Measurements from ENCODE around the gene TCEAL7. TPM values are rescaled to one million over a fixed set of nuclear protein-coding genes. Genes with fewer than 3 reads are reported as not detected.
"Not testable (repeated sequence)": the region's sequence is repeated elsewhere in the genome, so short reads cannot be mapped to it uniquely, and the experiment has no call there.

Gene TCEAL7, protein sequence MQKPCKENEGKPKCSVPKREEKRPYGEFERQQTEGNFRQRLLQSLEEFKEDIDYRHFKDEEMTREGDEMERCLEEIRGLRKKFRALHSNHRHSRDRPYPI
- polyA plus RNA-seq (ENCODE audit: insufficient read length in 3 of 3): 10 to 100 TPM; 36.7 to 48.4 (median 42.0) TPM

DNA sequence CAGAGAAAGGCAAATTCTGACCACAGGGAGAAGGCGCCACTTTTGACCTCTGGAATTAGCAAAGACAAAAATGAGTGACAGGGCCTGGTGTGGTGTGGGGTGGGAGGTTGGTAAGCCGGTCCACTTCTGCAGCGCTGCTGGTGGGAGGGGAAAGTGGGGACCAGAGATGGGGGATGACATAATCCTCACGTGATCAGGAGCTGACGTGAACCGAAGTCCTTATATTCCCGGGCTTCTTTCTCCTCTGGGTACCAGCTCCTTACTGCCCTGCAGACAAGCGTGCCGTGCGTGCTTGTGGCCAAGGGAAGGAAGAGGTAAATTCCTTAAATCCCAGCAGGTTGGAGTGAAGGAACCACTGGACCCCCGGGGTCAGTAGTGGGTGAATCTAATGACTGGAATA, at the start of gene TCEAL7:
TSS of gene TCEAL7 (plus strand) at position 249 of the 400 bp plus-strand sequence. CDS start 1,165 bp downstream, outside the sequence.
- no peak for DNase-seq (ENCODE audit: low read depth in 3 of 3, low spot score in 2 of 3)

DNA sequence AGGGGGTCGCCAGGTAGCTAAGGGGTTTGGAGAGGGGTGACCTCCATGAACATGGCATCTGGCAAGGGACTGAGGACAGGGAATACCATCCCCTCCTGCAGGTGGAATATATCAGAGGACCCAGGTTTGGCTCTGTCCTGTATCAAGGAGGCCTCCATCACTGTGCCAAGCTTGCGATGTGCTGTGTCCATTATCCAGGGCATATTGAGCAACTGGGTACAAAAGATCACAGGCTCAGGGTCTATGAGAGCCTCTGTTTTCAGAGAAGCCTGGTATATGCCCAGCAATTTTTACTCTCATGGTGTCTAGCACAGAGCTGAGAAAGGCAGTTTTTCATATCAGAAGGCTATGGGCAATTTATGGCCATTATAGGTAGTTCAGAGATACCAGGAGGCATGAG, 36.9 kb upstream of the TCEAL7 start:
- no peak for DNase-seq (ENCODE audit: low read depth in 3 of 3, low spot score in 2 of 3)

DNA sequence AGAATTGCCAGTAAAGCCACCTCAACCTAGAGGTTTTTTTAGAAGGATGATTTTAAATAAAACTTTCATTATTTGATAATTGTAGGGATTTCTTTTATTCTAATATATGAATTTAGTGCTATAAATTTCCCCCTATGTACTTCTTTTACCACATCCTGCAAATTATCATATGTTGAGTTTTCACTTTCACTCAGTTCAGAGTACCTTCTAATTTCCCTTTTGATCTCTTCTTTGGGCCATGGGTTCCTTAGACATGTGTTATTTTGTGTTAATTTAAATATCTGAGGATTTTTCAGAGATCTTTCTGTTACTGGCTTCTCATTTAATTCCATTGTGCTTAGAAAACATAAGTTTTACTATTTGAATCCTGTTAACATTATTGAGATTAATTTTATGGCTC, 25.3 kb upstream of the TCEAL7 start:
- no peak for DNase-seq (ENCODE audit: low read depth in 3 of 3, low spot score in 2 of 3)

DNA sequence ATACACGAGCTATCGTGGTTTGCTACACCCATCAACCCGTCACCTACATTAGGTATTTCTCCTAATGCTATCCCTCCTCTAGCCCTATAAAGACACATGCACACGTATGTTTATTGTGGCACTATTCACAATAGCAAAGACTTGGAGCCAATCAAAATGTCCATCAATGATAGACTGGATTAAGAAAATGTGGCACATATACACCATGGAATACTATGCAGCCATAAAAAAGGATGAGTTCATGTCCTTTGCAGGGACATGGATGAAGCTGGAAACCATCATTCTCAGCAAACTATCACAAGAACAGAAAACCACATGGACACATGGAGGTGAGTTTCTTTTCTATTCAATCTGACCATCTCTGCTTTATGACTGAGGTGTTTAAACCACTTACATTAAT, 24.4 kb upstream of the TCEAL7 start:
- not testable (repeated sequence) for DNase-seq (ENCODE audit: low read depth in 3 of 3, low spot score in 2 of 3)

DNA sequence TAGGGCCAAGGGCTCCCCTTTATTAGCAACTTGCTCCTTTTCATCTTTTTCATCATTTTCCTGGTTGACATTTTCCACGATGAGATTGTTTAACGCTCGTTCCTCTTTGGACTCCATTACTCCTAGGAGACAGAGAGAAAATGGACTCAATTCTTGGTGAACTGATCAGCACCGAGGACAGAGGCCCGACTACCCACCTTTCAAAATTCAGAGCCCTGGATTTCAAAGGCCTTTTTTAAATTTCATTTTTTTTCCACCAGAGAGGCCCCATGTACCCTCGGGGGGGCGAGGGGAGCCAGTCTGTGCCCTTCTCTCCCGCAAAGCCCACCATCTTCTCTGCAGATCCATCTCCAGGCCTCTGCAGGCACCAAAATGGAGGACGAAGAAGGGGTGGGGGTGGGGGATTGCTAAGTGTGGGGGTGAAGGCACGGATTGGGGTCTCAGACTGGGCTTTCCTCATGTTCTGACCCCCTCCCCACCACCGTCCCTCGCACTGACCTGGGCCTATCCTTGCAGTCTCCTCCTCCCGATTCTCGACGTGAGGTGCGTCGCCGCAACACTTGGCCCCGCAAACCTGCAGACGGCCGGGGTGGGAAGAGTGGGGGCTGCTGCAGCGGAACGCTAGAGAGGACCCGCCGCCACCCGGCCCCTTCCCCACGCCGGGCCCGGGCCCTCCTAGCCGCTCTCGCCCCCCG, 20.0 kb upstream of the TCEAL7 start:
- DNase-seq (ENCODE audit: low read depth in 3 of 3, low spot score in 2 of 3): no peak

DNA sequence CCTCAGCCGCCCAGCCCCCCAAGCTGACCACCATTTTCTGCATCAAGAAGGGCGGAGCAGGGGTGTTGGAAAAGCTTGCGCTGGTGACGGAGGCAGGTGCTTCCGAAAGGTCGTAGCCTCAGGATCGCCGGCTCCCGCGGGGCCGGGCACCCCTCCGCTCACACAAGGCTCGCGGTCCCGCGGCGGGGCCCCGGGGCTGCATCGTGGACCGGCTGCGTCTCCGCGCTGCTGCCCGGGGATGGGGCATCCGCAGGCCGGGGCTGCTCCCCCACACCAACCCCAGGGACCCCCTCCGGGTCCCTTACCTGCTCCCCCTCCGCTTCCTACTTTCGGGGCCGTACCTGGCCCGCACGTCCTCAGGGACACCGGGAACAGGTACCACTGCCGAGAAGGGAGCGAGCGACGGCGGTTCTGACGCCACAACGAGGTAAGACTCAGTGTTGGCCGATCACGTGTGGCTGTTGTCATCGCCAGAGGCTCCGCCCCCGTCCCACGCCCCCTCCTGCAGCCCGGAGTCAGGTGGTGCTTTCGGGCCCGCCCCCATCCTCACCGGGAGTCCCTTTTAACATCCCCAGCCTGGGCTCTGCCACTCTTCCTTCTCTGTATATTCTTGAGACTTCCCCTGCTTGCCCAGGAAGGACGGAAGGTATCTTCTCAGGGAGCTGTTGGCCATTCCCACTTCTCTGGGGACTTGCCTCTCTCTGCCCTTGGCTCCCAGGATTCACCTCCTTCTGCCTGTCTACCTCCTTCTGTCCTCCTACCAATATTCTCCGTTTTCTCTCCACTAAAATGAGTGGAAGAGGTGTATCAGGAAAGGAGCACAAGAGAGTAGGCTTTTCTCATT, 19.3 kb upstream of the TCEAL7 start, which contains the start of gene BEX2:
TSS of gene BEX2 (minus strand) at position 436 of the 844 bp plus-strand sequence. CDS start 1,014 bp downstream, outside the sequence.
- no peak for DNase-seq (ENCODE audit: low read depth in 3 of 3, low spot score in 2 of 3)

DNA sequence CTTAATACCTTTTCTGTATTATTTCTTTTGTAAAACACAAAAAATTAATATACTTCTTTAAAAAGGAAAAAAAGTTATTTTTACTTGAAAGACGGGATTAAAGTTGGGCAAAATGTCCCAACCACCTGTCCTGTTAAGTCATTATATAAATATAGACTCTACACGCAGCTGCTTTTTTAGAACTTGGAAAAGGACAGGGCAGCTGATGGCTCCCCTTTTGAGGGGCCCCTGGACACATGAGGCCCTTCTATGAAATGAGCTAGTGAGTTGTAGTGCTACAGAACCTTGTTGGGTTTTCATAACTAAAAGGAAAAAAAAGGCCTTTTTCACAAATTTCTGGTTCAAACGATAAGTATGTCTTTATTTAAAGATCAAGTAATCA, 18.6 kb upstream of the TCEAL7 start:
- DNase-seq (ENCODE audit: low read depth in 3 of 3, low spot score in 2 of 3): no peak

DNA sequence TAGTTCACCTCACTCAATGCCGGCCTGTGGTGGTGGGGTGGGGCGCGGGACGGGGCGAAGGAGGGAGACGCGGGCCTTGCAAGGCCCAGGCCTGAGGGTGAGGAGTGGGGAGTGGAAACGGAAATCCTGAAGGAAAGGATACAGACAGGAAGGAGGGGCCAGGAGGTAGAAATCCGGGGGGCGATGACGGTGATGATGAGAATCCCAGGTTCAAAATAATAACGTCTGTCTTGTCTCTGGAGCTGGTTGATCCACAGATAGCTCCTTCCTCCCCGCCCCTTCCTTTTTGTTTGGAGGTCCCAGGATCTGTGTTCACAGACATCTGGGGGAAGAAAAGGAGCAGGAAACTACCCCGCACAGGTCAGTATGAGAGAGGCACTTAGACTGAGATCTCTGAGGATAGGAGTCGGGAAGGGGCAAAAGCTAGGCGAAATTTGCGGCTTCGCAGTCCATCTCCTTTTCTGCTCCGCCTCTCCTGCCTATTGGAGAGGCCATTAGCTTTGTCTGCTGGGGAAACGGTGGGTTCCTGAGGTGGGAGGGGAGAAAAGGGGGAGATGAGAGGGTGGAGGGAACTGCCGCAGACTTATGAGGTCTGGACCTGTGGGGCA, 746 bp downstream of the TCEAL7 start:
- no peak for DNase-seq (ENCODE audit: low read depth in 3 of 3, low spot score in 2 of 3)

DNA sequence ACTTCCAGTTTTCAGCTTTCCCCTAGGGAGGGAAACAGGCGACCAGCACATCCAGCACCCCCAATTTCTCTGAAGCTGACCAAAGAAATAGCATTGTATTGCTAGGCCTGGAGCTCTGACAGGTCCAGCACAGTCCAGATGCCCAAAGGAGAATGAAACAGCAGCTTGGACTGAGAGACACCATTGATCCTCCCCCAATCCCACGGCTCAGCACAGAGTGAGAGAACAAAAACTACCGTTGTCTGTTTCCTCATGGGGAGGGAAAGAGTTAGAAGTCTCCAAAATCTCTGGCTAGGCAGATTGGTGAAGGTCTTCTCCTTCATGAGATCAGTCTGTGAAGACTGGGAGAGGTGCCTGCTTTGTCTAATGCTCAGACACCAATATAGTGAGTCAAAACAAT, 8.6 kb downstream of the TCEAL7 start:
- no peak for DNase-seq (ENCODE audit: low read depth in 3 of 3, low spot score in 2 of 3)

DNA sequence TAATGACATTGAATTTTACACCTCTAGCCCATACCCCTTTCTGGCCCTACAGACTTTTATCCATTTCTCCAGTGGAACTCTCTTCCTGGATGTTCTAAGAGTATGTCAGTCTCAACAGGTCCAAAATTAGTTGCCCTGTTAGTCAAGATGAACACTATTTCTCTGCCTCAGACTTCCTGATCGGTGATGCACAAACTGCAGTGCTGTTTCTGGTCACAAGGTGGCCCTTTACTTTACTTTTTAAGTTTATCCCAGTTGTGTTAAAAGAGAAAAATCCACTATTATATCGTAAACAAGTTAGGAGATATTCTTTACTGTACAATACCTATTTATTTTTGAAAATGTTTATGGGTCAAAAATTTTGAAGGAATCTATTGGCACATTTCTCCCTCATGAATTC, 13.1 kb downstream of the TCEAL7 start:
- no peak for DNase-seq (ENCODE audit: low read depth in 3 of 3, low spot score in 2 of 3)

DNA sequence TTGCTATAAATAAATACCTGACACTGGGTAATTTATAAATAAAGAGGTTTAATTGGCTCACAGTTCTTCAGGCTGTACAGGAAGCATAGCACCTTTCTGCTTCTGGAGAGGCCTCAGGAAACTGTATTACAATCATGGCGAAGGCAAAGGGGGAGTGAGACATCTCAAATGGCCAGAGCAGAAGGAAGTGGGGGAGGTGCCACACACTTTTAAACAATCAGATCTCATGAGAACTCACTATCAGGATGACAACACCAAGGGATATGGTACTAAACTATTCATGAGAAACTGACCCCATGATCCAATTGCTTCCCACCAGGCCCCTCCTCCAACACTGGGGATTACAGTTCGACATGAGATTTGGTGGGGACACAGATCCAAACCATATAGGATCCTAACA, 14.6 kb downstream of the TCEAL7 start:
- no peak for DNase-seq (ENCODE audit: low read depth in 3 of 3, low spot score in 2 of 3)

DNA sequence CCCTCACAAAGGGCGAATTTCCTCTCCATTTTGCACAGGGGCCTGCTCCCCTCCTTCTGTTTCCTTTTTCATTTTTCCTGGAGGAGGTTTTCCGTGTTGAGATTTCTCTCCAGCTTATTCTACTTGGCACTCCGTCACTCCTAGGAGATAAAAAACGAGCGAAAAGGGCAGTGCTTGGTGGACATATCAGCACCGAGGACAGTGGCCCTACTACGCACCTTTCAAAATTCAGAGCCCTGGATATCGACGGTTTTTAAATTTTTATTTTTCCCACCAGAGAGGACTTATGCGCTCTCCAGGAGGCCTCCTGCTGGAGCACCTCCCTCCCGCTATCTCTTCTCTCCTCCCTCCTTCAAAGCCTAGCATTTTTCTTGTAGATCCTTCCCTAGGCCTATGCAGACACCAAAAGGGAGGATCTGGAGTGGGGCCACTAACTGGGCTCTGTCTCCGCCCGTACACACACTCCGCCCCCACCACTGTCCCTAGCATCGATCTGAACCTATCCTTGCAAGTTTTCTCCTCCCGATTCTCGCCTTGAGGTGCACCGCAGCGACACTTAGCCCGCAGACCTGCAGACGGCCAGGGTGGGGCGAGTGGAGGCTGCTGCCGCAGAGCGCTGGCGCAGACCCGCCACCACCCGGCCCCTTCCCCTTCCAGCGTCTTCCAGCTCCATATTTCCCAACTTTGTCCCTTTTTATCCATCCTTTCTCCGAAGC, 17.8 kb downstream of the TCEAL7 start:
- no peak for DNase-seq (ENCODE audit: low read depth in 3 of 3, low spot score in 2 of 3)

DNA sequence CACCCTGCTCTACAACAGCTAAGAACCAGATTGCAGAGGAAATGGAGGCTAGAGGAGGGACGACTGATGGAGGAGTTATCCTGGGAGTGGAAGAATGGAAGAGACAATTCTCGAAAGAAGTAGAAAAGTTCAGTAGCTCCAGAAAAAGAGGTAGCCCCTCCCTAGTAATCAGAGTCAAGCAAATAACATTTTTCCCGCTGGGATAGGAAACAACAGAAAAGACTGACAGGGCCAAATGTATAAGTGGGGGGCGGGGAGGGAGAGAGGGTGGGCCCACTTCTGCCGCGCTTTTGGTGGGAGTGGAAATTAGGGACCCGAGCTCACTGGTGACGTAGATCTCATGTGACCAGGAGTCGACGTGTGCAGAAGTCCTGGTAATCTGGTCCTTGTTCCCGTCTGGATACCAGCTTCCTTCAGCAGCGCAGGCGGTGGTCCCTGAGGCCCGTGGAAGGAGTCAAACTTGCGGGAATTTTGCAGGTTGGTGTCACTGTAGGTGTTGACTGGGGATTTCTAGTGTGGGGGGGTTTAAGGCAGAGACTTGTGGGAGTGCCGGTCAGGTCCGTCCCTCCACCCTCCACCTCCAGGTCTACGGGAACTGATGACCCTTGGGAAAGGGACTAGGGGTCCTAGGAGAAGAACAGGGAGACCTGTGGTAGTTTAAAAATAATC, 26.2 kb downstream of the TCEAL7 start, which contains the start of gene TCEAL9:
TSS of gene TCEAL9 (plus strand) at position 377 of the 669 bp plus-strand sequence. CDS start 1,179 bp downstream, outside the sequence.
- peak in 1 of 3 donors; percentile 73 for DNase-seq (ENCODE audit: low read depth in 3 of 3, low spot score in 2 of 3)

DNA sequence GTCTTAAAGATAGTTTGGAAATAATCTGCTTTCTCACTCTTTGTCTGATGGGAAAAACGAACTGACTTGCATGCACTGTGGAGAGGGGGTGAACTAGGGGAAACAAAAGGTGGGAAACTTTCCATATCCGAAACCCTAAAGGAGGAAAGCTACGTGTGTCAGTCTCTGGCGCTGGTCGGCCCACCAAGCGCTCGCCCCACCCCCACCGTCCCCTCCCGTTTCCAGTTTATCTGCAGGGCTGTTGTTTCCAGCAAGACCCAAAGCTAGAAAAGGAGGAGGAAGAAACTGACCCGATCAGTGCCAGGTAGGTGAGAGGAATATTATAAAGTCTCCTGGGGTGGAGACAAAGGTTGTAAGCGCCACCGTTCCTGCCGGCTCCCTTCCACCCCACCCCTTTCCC, 26.8 kb downstream of the TCEAL7 start:
- no peak for DNase-seq (ENCODE audit: low read depth in 3 of 3, low spot score in 2 of 3)

DNA sequence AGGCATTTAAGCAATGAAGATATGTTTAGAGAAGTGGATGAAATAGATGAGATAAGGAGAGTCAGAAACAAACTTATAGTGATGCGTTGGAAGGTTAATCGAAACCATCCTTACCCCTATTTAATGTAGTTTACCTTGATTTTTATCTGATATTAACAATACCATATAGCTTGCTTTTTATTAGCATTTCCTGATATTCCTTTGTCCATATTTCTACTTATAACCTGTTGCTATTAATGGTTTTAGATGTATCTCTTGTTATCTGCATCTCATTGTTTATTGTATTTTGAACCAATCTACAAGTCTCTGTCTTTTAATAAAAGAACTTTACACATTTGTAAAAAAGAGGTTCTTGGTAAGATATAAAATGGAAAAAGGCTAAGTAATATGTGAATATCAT, 27.8 kb downstream of the TCEAL7 start:
- DNase-seq (ENCODE audit: low read depth in 3 of 3, low spot score in 2 of 3): no peak

DNA sequence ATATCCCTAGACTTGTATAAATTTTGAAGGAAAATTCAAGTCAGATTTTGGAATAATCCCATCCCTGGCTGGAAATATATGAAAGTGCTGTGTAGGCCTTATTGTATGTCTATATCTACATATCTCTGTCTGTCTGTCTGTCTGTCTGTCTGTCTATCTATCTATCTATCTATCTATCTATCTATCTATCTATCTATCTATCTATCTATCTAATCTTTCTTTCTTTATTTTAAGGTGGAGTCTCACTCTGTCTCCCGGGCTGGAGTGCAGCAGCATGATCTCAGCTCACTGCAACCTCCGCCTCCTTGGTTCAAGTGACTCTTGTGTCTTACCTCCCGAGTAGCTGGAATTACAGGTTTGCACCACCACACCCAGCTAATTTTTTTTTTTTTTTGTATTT, 29.6 kb downstream of the TCEAL7 start:
- DNase-seq (ENCODE audit: low read depth in 3 of 3, low spot score in 2 of 3): not testable (repeated sequence)

DNA sequence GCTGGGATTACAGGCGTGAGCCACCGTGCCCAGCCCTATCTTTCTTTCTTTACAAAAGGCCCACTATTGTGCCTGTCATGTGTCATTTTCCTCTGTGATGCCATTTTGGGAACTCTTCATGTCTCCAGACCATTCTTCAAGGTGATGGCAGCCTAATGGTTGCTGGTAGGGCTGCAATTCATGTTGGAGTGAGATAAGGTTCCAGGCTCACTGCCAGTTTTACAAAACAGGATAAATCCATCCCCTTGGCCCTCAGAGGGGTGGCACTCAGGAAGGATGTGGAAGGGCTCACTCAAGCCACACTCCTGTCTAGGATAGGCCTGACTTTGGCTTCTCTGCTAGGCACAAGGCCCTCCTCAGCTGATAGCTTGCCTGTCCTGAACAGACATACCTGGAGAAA, 30.1 kb downstream of the TCEAL7 start:
- DNase-seq (ENCODE audit: low read depth in 3 of 3, low spot score in 2 of 3): no peak

DNA sequence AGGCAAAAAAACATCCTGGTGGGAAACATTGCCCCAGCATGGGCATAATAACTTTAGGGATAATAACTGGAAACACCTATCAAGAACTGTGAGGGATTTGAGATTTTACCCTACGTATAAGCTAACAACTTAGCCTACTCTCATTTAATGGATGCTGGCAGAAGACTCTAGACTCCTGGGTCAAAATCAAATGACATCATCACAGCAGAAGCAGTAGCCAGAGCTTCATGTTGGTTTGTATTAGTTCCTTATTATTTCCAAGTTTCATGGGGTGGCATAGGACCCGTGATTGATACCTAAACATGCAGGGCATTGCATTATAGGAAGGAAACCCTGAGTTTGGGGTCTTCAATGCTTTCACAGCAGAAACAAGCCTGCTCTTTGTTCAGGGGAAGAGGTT, 30.9 kb downstream of the TCEAL7 start:
- no peak for DNase-seq (ENCODE audit: low read depth in 3 of 3, low spot score in 2 of 3)

DNA sequence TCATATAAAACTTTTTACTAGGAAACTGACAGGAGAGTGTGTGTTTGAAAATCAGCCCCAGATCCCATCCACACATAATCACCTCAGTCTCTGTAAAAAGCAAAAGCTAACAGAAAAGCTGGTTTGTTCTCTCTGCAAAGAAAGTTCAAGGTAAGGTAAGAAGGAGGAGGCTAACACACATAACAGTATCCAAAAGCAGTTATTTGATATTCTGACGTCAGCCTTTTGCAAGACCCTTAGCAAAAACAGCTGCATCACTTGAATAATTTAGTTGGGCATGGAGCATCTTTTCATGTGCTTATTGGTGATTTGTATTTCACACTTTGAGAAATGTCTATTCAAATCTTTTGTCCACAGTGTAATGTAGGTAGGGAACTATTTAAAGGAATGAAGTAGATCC, 31.8 kb downstream of the TCEAL7 start:
- DNase-seq (ENCODE audit: low read depth in 3 of 3, low spot score in 2 of 3): no peak

DNA sequence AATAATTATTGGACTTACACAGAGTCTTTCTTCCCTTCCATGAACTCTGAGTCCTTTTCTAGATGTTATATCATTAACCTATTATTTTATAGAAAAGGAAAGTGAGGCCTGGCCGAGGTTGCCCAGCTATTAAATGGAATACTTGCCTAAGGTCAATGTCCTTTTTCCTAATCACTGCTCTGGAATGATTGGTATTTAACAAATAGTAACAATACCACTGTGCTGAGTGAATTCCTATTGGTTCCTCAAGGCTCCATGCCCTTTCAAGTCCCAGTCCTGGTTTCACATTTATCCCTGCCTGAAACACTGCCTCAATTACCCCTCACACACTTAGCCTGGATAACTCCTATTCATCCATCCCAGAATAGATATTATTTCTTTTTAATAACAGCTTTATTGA, 32.4 kb downstream of the TCEAL7 start:
- no peak for DNase-seq (ENCODE audit: low read depth in 3 of 3, low spot score in 2 of 3)

Measured in right renal cortex interstitium (tissue), 3 donors.